SKM-1 treated with dmso at 0.1 percent for 144 hours (cell line): ENCODE measurements around the gene PTH2R.
"Not testable (repeated sequence)": the region's sequence is repeated elsewhere in the genome, so short reads cannot be mapped to it uniquely, and the experiment has no call there.

Experiments
- DNase-seq: peaks from one replicate; lab custom pipeline; 2025; ENCODE audit not compliant: unreplicated experiment; lab: John Stamatoyannopoulos, UW

PTH2R gene

DNA sequence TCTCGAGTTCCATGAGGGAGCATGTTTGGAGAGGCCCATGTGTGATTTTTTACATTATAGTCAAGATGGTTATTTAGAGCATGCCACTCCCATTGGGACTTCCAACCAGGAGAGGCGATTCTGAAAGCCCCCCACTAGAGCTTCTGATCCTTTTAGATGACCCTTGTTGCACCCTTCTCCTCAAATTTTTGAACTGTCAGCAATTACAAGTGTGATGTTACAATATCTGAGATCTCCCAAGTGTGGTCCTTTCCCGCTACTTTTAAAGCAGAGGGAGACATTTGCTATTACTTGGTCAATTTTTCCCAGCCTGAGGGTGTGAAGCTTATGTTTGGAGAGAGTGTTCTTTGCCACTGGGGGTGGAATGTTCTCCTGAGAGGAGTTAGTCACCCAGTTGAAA is 16.7 kb upstream of the PTH2R start:
- DNase-seq: no peak

DNA sequence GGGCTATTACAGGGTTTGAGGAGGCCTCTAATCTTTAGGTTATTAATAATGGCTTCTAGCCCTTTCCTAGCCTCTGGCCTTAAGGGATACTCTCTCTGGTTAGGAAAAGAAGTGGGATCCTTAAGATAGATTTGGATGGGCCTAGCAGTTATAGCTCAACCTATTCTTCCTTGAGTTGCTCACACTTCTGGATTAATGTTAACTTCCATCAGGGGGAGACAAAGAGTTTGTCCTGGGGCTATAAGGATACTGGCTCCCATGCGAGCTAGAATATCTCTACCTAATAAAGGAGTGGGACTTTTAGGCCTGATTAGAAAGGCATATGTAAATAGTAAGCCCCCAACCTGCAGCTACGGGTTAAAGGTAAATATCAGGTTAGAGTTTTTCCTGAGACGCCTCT is 14.3 kb upstream of the PTH2R start:
- DNase-seq: no peak

DNA sequence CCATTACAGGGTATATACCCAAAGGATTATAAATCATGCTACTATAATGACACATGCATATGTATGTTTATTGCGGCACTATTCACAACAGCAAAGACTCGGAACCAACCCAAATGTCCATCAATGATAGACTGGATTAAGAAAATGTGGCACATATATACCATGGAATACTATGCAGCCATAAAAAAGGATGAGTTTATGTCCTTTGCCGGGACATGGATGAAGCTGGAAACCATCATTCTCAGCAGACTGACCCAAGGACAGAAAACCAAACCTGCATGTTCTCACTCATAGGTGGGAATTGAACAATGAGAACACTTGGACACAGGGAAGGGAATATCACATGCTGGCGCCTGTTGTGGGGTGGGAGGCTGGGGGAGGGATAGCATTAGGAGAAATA is 9.8 kb upstream of the PTH2R start:
- DNase-seq: not testable (repeated sequence)

DNA sequence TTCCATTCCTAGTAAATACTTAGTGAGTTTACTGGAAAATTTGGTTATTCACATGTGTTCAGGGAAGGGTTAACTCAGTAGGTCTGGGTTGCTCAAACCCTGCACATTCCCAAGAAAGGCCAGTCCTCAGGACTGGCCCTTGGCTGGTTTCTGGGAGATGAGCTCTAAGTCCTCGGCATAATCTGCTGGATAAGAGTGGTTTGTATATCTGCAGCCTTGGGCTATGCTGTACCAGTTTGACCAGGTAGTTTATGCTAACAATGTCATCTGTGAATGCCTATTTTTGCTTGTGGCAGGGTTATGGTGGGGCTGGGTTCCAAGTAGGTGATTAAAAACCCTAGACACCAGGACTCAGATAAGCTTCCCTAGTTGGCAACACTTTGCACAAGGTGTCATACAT is 7.4 kb upstream of the PTH2R start:
- no peak for DNase-seq

DNA sequence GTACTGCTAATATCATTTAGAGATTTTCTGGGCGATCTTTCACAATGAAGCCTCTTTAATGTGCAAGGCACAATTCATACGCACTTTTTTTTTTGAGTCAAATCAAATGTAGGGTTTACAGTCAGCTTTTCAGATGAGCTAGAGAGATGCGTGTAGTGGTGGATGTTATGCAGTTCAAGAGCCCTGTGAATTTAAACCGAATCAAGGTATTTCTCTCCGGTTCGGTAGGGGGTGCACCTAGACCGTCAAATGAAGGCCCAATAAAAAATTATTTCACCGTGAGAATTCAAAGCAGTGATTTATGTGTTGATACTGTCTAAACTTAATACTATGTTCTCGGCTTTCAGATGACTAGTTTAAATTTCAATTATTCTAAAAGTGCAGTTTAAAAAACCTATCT is 1.1 kb downstream of the PTH2R start:
- no peak for DNase-seq

DNA sequence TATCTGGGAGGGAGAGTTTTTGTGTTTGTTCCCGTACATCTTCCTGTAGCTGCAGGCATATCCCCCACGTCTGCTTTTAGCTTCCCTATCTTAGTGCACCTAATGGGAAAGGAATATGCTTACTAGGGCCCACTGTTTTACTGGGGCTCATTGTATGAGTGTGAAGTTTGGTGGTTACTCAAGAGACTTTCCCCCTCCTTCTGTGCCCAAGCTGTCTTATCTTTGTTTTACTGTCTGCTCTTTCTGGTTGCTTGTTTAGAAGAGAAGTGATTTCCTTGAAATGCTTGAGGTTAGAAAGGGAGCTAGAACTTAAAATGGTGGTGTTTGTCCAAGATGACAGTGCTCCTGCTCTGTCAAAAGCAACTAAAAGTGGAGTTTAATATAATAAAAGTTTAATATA is 7.3 kb downstream of the PTH2R start:
- no peak for DNase-seq

DNA sequence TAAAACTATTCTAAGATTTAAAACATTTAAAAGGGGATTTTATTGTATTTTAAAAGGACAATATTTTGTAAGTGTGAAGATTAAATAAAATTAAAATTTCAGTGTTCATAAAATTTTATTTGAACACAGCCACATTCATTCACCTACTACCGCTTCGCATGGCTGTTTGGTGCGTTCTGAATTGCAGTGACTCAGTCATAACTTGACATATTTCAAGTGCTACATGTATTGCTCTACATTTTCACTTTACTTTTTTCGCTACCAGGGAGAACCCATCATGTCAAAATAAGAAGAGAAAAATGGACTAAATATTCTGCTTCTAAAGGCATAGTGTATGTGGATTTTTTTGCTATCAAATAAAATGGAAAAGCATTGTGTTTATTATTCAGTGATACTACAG is 8.7 kb downstream of the PTH2R start:
- no peak for DNase-seq

DNA sequence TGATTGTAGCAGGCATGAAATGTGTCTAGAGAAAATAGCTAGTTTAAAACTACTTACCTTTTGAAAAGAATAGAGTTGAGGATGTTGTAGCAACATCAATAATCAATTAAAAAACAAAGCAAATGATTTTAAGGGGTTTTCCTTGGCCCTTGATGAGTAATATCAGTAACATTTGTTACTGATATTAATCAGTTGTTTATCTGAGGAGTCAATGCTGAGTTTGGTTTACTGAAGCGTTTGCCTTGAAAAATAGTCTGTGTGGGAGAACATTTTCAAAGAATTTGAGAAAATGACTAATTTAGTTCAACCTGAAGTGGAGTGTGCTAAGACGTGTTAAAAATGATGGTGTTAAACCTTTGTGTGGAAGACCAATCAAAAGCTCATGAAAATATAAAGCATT is 9.3 kb downstream of the PTH2R start:
- DNase-seq: no peak

DNA sequence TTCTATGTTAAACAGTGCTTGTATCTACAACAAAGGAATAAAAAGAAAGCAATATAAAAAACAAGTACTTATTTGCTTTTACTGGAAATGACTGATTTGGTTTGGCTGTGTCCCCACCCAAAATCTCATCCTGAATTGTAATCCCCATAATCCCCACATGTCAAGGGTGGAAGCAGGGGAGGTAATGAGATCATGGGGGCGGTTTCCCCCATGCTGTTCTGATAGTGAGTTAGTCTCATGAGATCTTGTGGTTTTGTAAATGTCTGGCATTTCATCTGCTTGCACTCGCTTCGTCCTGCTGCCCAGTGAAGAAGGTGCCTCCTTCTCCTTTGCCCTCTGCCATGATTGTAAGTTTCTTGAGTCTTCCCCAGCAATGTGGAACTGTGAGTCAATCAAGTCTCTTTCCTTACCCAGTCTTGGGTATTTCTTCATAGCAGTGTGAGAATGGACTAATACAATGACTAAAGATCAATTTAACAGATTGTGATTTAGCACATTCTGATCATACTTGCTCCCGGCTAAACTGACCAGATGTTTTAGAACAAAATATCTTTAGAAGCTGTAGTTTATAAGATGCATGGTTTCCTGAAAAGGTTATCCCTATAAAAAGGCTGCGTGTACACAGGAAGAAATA is 19.9 kb downstream of the PTH2R start:
- no peak for DNase-seq

DNA sequence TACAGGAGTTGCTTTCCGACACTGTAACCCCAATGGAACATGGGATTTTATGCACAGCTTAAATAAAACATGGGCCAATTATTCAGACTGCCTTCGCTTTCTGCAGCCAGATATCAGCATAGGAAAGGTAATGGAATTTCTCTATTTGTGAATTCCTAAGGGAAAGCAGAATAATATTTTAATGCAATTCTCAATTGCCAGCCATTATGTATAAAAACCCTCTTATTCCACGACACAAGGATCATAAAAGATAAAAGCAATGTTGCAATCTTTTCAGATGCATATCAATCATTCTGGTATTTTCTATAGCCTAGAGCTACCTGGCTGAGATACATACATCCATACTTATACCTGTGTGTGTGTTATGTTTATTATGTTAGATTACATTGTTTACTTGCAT is 31.2 kb downstream of the PTH2R start:
- DNase-seq: no peak

DNA sequence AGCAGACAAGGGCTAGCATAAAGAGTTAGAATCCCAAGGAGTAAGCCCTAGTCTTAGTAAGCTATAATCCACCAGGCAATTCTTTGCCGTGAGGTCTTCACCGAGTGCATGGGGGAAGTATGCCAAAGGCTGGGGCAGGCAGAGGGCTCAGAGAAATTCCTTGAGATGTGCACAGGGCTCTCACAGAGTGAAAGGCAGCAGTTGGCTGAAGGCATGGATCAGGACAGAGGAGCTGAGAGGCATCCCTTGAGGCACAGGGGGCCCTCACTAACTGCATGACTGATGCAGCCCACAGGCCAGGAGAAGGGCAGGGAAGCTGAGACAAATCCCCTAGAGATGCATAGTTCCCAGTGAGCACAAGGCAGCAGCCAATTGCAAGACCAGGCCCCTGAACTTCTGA is 34.1 kb downstream of the PTH2R start:
- DNase-seq: no peak

DNA sequence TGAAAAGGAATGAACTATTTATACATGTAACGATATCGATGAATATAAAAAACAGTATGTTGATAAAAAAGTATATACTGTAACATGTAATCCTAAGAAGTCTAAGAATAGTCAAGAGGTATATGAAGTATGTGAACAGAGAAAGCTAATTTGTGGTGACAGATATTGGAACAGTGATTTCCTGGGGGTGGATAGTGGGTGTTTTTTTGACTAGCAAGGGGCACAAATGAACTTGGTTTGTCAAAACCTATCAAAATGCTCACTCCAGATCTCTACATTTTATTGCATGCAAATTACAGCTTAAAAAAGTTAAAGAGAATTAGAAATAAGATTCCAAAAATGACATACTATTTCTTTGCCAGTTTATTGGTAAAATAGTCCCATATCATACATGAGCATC is 35.4 kb downstream of the PTH2R start:
- no peak for DNase-seq

DNA sequence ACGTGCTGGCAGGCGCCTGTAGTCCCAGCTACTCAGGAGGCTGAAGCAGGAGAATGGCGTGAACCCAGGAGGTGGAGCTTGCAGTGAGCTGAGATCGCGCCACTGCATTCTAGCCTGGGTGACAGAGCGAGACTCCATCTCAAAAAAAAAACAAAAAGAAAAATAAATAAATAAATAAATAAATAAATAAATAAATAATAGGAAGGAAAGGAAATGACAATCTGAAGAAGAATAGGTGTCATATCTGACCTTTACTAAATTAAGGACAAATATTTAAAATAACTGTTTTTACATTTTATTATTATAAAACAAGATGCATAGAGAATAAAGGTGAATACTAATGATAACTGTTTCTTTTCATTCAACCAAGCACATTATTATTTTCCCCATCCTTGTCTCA is 40.9 kb downstream of the PTH2R start:
- not testable (repeated sequence) for DNase-seq

DNA sequence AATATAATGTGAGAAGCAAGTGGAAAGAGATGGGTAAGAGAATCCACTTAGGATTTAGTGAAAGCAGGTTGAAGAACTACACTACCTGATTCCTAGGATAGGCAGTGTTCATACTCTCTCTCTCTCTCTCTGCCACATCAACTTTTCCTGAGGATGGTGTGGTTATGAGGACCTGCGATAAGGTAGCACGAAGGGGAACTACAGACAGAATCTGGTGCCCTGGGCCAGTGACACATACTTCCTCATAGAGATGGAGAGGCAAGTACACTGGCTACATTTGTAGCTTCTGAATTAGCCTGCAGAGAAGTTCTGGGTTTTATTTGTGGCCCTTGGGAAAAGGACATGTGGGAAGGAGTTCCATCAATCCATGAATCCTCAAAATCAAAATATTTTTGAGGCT is 44.5 kb downstream of the PTH2R start:
- DNase-seq: no peak

DNA sequence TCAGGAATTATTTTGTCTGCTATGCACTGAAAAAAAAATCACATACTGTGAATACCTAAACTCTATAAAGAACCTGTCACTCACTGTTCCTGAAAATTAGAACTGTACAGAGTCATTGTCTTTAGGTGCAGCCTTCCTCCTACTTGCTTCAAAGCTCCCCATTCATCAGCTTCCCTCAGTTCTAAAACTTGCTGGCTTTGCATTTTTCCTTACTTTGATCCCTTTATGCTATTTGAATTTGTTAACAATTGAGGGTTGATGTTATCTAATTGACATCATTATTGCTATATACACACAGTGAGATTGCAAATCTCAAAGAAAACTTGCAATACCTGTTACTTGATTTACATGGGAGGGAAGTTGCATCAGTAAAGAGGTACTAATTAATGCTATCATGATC is 48.3 kb downstream of the PTH2R start:
- no peak for DNase-seq

DNA sequence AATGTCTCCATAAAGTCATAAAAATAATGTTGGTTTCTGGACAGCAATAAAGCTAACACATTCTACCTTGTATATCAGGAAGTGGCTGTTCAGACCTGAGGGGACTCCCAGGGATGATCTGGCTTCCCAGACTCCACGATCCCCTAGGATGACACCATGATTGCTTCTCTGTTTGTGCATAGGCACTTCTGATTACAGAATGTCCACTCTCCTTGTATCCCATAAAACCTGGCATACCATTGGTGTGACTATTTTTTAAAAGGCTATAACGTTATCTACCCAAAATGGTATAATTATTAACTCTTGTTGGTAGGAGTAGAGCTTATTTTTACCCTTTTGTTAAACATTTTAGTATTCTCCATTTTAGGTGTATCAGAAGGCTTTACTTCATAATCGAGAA is 57.1 kb downstream of the PTH2R start:
- DNase-seq: no peak

DNA sequence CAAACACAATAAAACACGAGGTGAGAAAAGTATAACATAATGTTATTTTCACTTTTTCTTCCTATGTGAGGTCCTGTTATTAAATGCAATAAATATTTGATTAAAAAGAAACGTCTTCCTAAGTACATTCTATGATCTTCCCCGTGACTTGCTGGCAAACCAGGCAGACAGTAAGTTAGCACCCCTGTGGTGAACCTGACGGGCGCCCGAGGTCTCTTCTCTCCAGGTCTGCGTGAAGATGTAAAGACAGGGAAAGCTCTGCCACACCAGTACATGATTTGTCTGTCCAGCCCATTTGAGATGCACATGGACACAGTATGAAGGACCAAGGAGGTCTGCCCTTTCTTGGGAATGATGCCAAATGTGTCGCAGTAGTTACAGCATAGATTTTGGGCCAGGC is 57.6 kb downstream of the PTH2R start:
- no peak for DNase-seq

DNA sequence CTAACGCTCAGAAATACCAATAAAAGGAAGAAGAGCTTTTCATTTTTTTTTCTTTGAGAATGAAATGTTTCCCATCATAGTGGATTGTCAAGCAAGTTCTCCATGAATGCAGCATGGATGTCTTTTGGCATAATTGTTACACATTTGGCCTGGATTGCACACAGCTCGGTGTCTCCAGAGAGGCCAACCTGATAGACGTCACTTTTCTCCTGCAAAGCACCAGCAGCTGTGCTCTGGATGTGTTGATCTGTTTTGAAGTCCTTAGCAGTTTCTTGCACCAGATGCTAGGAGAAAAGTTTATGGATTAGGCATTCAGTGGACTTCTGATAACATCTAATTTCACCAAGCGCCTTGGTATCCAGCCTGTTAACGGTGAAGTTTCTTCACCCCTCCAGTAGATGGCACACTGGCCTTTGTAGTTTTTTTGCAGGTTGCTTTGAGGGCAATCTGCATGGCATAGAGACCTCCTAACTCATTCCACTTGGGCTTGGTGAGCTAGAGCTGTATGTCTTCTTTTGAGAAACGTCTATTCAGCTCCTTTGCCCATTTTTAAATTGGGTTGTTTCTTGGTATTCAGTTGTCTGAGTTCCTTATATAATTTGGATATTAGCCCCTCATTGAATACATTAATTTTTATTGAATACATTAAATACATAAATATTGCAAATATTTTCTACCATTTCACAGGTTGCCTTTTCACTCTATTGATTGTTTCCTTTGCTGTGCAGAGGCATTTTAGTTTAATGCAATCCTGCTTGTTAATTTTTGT is 59.7 kb downstream of the PTH2R start:
- peak; percentile 48 for DNase-seq

DNA sequence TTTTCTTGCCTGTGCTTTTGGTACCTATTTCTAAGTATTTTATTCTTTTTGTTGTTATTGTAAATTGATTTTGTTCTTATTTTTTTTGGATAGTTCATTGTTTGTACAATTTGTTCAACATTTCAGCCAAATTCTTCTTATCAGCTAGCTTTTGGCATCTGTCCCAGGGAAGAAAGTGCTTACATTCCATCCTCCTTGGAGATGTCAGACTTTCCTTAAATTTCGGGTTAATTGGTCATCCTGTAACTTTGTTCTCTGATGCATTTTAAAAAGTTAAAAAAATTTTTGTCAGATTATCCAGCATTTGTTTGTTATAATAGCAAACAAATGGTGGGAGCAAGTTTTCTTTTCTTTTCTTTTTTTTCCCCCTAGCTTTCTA is 60.3 kb downstream of the PTH2R start:
- no peak for DNase-seq

DNA sequence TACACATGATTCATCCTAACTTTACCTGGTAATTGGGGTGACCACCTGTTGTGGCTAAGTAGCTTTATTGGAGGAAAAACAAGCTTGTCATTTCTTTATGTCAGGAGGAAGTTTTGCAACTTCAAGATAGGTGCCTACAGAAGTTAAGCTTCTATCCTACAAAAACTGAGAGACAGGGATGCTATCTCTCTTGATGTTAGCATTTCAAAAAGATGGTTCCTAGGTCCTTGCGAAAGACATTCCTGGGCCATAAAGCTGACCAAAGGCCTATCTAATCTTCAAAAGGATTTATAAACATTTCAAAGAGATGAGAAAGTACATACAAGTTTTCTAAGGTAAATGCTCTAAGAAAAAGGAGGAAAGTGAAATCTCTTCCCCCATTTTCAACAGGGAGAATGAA is 61.0 kb downstream of the PTH2R start:
- no peak for DNase-seq

DNA sequence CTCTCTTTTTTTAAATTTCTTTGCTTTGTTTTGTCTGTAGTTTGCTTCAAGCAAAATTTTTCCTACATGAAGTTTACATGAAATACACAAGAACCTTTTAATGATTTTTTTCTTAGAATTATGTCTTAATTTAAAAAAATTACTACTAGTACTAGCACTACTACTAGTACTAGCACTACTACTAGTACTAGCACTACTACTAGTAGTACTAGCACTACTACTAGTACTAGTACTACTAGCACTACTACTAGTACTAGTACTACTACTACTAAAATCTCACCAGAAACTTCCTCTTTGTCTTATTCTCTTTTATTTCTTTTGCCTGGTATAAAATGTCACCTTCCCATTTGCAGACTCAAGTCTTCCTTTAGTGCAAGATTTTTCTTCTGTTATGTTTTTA is 71.1 kb downstream of the PTH2R start:
- DNase-seq: no peak

DNA sequence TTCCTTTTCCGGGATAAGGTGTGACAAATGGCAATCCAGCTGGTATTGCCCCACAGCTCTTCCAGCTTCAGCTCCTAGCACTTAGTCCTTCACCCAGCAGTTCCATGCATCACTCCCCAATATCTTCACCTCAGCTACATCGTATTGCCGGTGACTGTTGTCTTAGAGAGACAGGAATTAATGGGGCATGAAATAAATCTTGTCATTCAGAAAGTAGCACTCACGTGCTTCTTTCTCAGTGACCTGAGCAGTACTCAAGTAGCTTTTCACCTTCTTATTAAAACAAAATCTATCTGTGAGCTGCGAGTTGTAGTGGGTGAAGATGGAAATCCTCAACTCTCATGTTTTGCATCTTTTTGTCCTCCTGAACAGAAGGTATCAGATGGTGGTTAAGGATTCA is 72.8 kb downstream of the PTH2R start:
- no peak for DNase-seq

DNA sequence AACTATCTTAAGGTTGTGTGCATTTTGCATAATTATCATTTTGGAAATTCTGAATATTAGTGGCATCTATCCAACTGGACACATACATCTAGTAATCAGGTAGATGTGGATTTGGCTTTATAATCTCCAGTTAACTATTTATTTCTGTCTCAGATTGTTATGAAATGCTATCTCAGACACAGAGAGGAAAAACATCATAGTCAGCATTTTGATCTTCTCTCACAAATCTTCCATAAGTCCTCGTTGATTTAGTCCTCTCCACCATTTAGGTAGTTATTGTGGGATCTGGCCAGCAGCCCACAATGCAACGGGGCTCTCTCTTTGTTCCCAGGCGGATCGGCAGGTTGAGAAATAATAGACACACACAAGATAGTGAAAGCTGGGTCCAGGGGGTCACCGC is 75.4 kb downstream of the PTH2R start:
- DNase-seq: not testable (repeated sequence)
